Activated CD4-positive, alpha-beta memory T cell treated with anti-CD3 and anti-CD28 coated beads, Interleukin-2, amount 10 ng/mL, durations not matched to agents 7 days and 5 days (primary cell): Measurements from ENCODE around the gene WRAP73. TPM values are rescaled to one million over a fixed set of nuclear protein-coding genes. Genes with fewer than 3 reads are reported as not detected.

ENCODE experiments used
- CTCF ChIA-PET: fragments of 350-600 bp; sonication (Branson Sonifier 250); formaldehyde crosslinking; loops from one replicate; lab custom pipeline; 2021; ENCODE audit warnings: antibody characterized with exemption, inconsistent platforms; lab: Charles Lee
- POLR2A ChIA-PET: fragments of 350-600 bp; sonication (Branson Sonifier 250); formaldehyde crosslinking; loops from one replicate; lab custom pipeline; 2021; ENCODE audit warnings: antibody characterized with exemption; lab: Charles Lee
- DNase-seq: peaks from one replicate; pipeline ENCODE4 v3.0.0-alpha.2; 2020
- H3K27ac Mint-ChIP-seq: one replicate; pipeline ENCODE4 v1.8.0; 2021; ENCODE audit warnings: mild to moderate bottlenecking, mixed read lengths
- H3K27me3 Mint-ChIP-seq: one replicate; pipeline ENCODE4 v1.8.0; 2021; ENCODE audit warnings: mixed read lengths
- H3K36me3 Mint-ChIP-seq: one replicate; pipeline ENCODE4 v1.8.0; 2021; ENCODE audit warnings: low read depth, mixed read lengths
- H3K4me1 Mint-ChIP-seq: one replicate; pipeline ENCODE4 v1.8.0; 2021; ENCODE audit warnings: mixed read lengths
- H3K4me3 Mint-ChIP-seq: one replicate; pipeline ENCODE4 v1.8.0; 2021; ENCODE audit warnings: mild to moderate bottlenecking, mixed read lengths
- H3K9me3 Mint-ChIP-seq: one replicate; pipeline ENCODE4 v1.8.0; 2021; ENCODE audit warnings: mixed read lengths
- total RNA-seq, 2 experiments: library from RNA; stranded (reverse); gene quantifications; one replicate each; pipeline ENCODE4 v1.2.3, GENCODE V29; 2021

WRAP73 gene
- total RNA-seq, 2 experiments from 2014 or later: 34.7 to 38.9 TPM

- Mint-ChIP-seq H3K36me3 (no peaks in the 10 kb centered on the region), H3K27ac (no peak overlapping the region), H3K27me3 (peaks cover 10% of the 10 kb centered on the region), H3K4me1 (peaks cover 5% of the 10 kb centered on the region), H3K4me3 (no peak overlapping the region), H3K9me3 (no peaks in the 10 kb centered on the region)
- no peak for DNase-seq
- ChIA-PET CTCF (no interaction called here), POLR2A (no interaction called here)
These were observed 19.5 kb upstream of the WRAP73 start for GRCh38 chr1:3669421-3669821.

GRCh38 chr1:3668585-3669300 lies 18.8 kb upstream of the WRAP73 start:
- no peaks in the 10 kb centered on the region for H3K36me3 Mint-ChIP-seq
- peaks cover 5% of the 10 kb centered on the region for H3K4me1 Mint-ChIP-seq
- no peak overlapping the region for H3K27ac Mint-ChIP-seq
- no peaks in the 10 kb centered on the region for H3K9me3 Mint-ChIP-seq
- H3K27me3 Mint-ChIP-seq: peaks cover 10% of the 10 kb centered on the region
- ChIA-PET CTCF (no interaction called here), POLR2A (no interaction called here)
- no peak for DNase-seq
- H3K4me3 Mint-ChIP-seq: no peak overlapping the region

GRCh38 chr1:3668148-3668547 lies 18.2 kb upstream of the WRAP73 start:
- no peak overlapping the region for H3K4me3 Mint-ChIP-seq
- ChIA-PET POLR2A (no interaction called here), CTCF (no interaction called here)
- H3K36me3 Mint-ChIP-seq: no peaks in the 10 kb centered on the region
- no peak for DNase-seq
- H3K9me3 Mint-ChIP-seq: no peaks in the 10 kb centered on the region
- peaks cover 10% of the 10 kb centered on the region for H3K27me3 Mint-ChIP-seq
- H3K4me1 Mint-ChIP-seq: no peaks in the 10 kb centered on the region
- H3K27ac Mint-ChIP-seq: no peak overlapping the region

- ChIA-PET CTCF (interaction anchor here (2.2 kb wide), 1 partner anchor 46 kb away, joined by 6 read pairs; no protein-coding TSS in a partner anchor), POLR2A (no interaction called here)
- Mint-ChIP-seq H3K9me3 (no peaks in the 10 kb centered on the region), H3K36me3 (no peaks in the 10 kb centered on the region), H3K4me3 (no peak overlapping the region), H3K27ac (no peak overlapping the region), H3K4me1 (peaks cover 8% of the 10 kb centered on the region), H3K27me3 (peaks cover 14% of the 10 kb centered on the region)
- no peak for DNase-seq
These were observed 14.9 kb upstream of the WRAP73 start for GRCh38 chr1:3664700-3665375.

GRCh38 chr1:3663999-3664699 lies 14.2 kb upstream of the WRAP73 start:
- H3K27ac Mint-ChIP-seq: no peak overlapping the region
- POLR2A ChIA-PET: no interaction called here
- no peak for DNase-seq
- CTCF ChIA-PET: interaction anchor here (2.2 kb wide), 1 partner anchor 45 kb away, joined by 6 read pairs; no protein-coding TSS in a partner anchor
- H3K9me3 Mint-ChIP-seq: no peaks in the 10 kb centered on the region
- H3K4me3 Mint-ChIP-seq: no peak overlapping the region
- peaks cover 8% of the 10 kb centered on the region for H3K4me1 Mint-ChIP-seq
- peaks cover 17% of the 10 kb centered on the region for H3K27me3 Mint-ChIP-seq
- no peaks in the 10 kb centered on the region for H3K36me3 Mint-ChIP-seq

GRCh38 chr1:3662080-3662671 lies 12.3 kb upstream of the WRAP73 start:
- Mint-ChIP-seq H3K36me3 (no peaks in the 10 kb centered on the region), H3K9me3 (no peaks in the 10 kb centered on the region), H3K27me3 (peaks cover 21% of the 10 kb centered on the region), H3K4me3 (no peak overlapping the region), H3K4me1 (peaks cover 16% of the 10 kb centered on the region), H3K27ac (no peak overlapping the region)
- DNase-seq: no peak
- ChIA-PET CTCF (no interaction called here), POLR2A (no interaction called here)

- POLR2A ChIA-PET: no interaction called here
- DNase-seq: no peak
- H3K27me3 Mint-ChIP-seq: peaks cover 22% of the 10 kb centered on the region
- no peak overlapping the region for H3K27ac Mint-ChIP-seq
- H3K36me3 Mint-ChIP-seq: no peaks in the 10 kb centered on the region
- no peak overlapping the region for H3K4me3 Mint-ChIP-seq
- H3K4me1 Mint-ChIP-seq: peaks cover 22% of the 10 kb centered on the region
- H3K9me3 Mint-ChIP-seq: no peaks in the 10 kb centered on the region
- CTCF ChIA-PET: no interaction called here
These were observed 11.7 kb upstream of the WRAP73 start for GRCh38 chr1:3661631-3662030.

GRCh38 chr1:3660704-3661103 lies 10.8 kb upstream of the WRAP73 start:
- Mint-ChIP-seq H3K27ac (no peak overlapping the region), H3K9me3 (no peaks in the 10 kb centered on the region), H3K36me3 (no peaks in the 10 kb centered on the region), H3K4me3 (no peak overlapping the region), H3K4me1 (peaks cover 28% of the 10 kb centered on the region), H3K27me3 (peaks cover 30% of the 10 kb centered on the region)
- CTCF ChIA-PET: interaction anchor here (1.0 kb wide), 1 partner anchor 41 kb away, joined by 3 read pairs; no protein-coding TSS in a partner anchor
- DNase-seq: no peak
- POLR2A ChIA-PET: no interaction called here

- peaks cover 44% of the 10 kb centered on the region for H3K27me3 Mint-ChIP-seq
- no peak overlapping the region for H3K4me3 Mint-ChIP-seq
- H3K4me1 Mint-ChIP-seq: peaks cover 28% of the 10 kb centered on the region
- H3K36me3 Mint-ChIP-seq: no peaks in the 10 kb centered on the region
- H3K27ac Mint-ChIP-seq: no peak overlapping the region
- ChIA-PET POLR2A (no interaction called here), CTCF (no interaction called here)
- no peaks in the 10 kb centered on the region for H3K9me3 Mint-ChIP-seq
- DNase-seq: no peak
These were observed 9.2 kb upstream of the WRAP73 start for GRCh38 chr1:3659093-3659492.

- H3K9me3 Mint-ChIP-seq: no peaks in the 10 kb centered on the region
- CTCF ChIA-PET: no interaction called here
- H3K27me3 Mint-ChIP-seq: peaks cover 53% of the 10 kb centered on the region
- no peak overlapping the region for H3K27ac Mint-ChIP-seq
- POLR2A ChIA-PET: no interaction called here
- H3K4me1 Mint-ChIP-seq: peaks cover 28% of the 10 kb centered on the region
- no peak for DNase-seq
- H3K36me3 Mint-ChIP-seq: no peaks in the 10 kb centered on the region
- H3K4me3 Mint-ChIP-seq: no peak overlapping the region
These were observed 8.3 kb upstream of the WRAP73 start for GRCh38 chr1:3658231-3658615.

- ChIA-PET POLR2A (no interaction called here), CTCF (no interaction called here)
- Mint-ChIP-seq H3K27ac (no peak overlapping the region), H3K9me3 (no peaks in the 10 kb centered on the region), H3K36me3 (no peaks in the 10 kb centered on the region), H3K4me3 (no peak overlapping the region), H3K27me3 (peaks cover 55% of the 10 kb centered on the region), H3K4me1 (peaks cover 28% of the 10 kb centered on the region)
- no peak for DNase-seq
These were observed 7.8 kb upstream of the WRAP73 start for GRCh38 chr1:3657578-3658230.

- no peak for DNase-seq
- ChIA-PET CTCF (no interaction called here), POLR2A (no interaction called here)
- H3K27ac Mint-ChIP-seq: no peak overlapping the region
- no peaks in the 10 kb centered on the region for H3K9me3 Mint-ChIP-seq
- no peaks in the 10 kb centered on the region for H3K36me3 Mint-ChIP-seq
- H3K4me1 Mint-ChIP-seq: peaks cover 28% of the 10 kb centered on the region
- peaks cover 55% of the 10 kb centered on the region for H3K27me3 Mint-ChIP-seq
- H3K4me3 Mint-ChIP-seq: no peak overlapping the region
These were observed 7.2 kb upstream of the WRAP73 start for GRCh38 chr1:3657096-3657475.
